IMR-90 (cell line): Measurements from ENCODE around the gene RNASE7. TPM values are rescaled to one million over a fixed set of nuclear protein-coding genes. Genes with fewer than 3 reads are reported as not detected.
A peak's percentile ranks its signal among the peaks of the same experiment; 100 is the strongest.

Experiments
- ATAC-seq: fragments of 200-7000 bp; cut with Tn5 transposase; 2 replicates; pipeline ENCODE4 v1.9.1; 2020; ENCODE audit warnings: low read depth, mild to moderate bottlenecking, moderate library complexity
- BruUV-seq: library from RNA; stranded (reverse); fragments of 400-500 nt; replicated peaks from 2 replicates; lab custom pipeline; 2021; lab: Mats Ljungman, UMichigan
- CTCF ChIA-PET: fragments of 300-600 bp; formaldehyde crosslinking; extraction: SDS; loops from one replicate; lab custom pipeline; 2021; ENCODE audit warnings: antibody characterized with exemption; lab: Yijun Ruan, JAX
- POLR2A ChIA-PET: fragments of 300-600 bp; sonication (Branson Sonifier 250); formaldehyde crosslinking; loops from one replicate; lab custom pipeline; 2022; ENCODE audit warnings: antibody characterized with exemption; ENCODE audit not compliant: unreplicated experiment; lab: Charles Lee
- DNase-seq: peaks from one replicate; pipeline ENCODE4 v3.0.0; 2013
- H2AFZ ChIP-seq: replicated peaks from 2 replicates; pipeline ENCODE3; 2013; ENCODE audit warnings: low read length, mild to moderate bottlenecking; ENCODE audit not compliant: poor library complexity
- H2AK5ac ChIP-seq: 2 replicates; pipeline ENCODE4 v1.6.1; 2013; ENCODE audit warnings: low read depth, low read length, inconsistent platforms
- H2AK9ac ChIP-seq: replicated peaks from 2 replicates; pipeline ENCODE3; 2013; ENCODE audit warnings: mild to moderate bottlenecking, low read depth, low read length, moderate library complexity; ENCODE audit not compliant: poor library complexity
- H2BK120ac ChIP-seq: 2 replicates; pipeline ENCODE4 v1.6.1; 2013; ENCODE audit warnings: low read depth, low read length, inconsistent platforms
- H2BK15ac ChIP-seq: 3 replicates; pipeline ENCODE4 v1.6.1; 2013; ENCODE audit warnings: low read depth, low read length, inconsistent platforms
- H2BK20ac ChIP-seq: 2 replicates; pipeline ENCODE4 v1.6.1; 2013; ENCODE audit warnings: low read depth, mild to moderate bottlenecking, inconsistent platforms, low read length, moderate library complexity
- H2BK5ac ChIP-seq: 2 replicates; pipeline ENCODE4 v1.6.1; 2013; ENCODE audit warnings: mild to moderate bottlenecking, low read depth, low read length, inconsistent platforms; ENCODE audit not compliant: poor library complexity, severe bottlenecking
- H3K14ac ChIP-seq: replicated peaks from 2 replicates; pipeline ENCODE4 v1.6.1; 2013; ENCODE audit warnings: low read depth, low read length, inconsistent platforms
- H3K18ac ChIP-seq: 2 replicates; pipeline ENCODE4 v1.6.1; 2013; ENCODE audit warnings: low read depth, low read length, control low read depth
- H3K23ac ChIP-seq: 2 replicates; pipeline ENCODE4 v1.6.1; 2013; ENCODE audit warnings: low read depth, low read length, inconsistent platforms
- H3K27ac ChIP-seq: 2 replicates; pipeline ENCODE4 v1.5.1; 2013; ENCODE audit warnings: mild to moderate bottlenecking, control low read depth, low read length; ENCODE audit not compliant: insufficient read depth
- H3K27me3 ChIP-seq: 2 replicates; pipeline ENCODE4 v1.6.1; 2013; ENCODE audit warnings: low read length; ENCODE audit not compliant: control insufficient read depth, insufficient read depth
- H3K36me3 ChIP-seq: 2 replicates; pipeline ENCODE4 v1.6.1; 2013; ENCODE audit warnings: low read length, mixed read lengths; ENCODE audit not compliant: control insufficient read depth, insufficient read depth
- H3K4ac ChIP-seq: 2 replicates; pipeline ENCODE4 v1.6.1; 2013; ENCODE audit warnings: low read depth, low read length, inconsistent platforms
- H3K4me1 ChIP-seq: 2 replicates; pipeline ENCODE4 v1.6.1; 2013; ENCODE audit warnings: low read length, mixed read lengths; ENCODE audit not compliant: control insufficient read depth, insufficient read depth
- H3K4me2 ChIP-seq: 2 replicates; pipeline ENCODE4 v1.6.1; 2013; ENCODE audit warnings: low read depth, mild to moderate bottlenecking, control low read depth, low read length, moderate library complexity
- H3K4me3 ChIP-seq: 2 replicates; pipeline ENCODE4 v1.5.1; 2013; ENCODE audit warnings: low read depth, mild to moderate bottlenecking, control low read depth, low read length, moderate library complexity; ENCODE audit not compliant: insufficient read depth
- H3K56ac ChIP-seq: 2 replicates; pipeline ENCODE4 v1.6.1; 2013; ENCODE audit warnings: low read length, inconsistent platforms; ENCODE audit not compliant: insufficient read depth; ENCODE audit errors: extremely low read depth
- H3K79me1 ChIP-seq, 2 experiments: 2 replicates each; pipeline ENCODE4 v1.6.1; 2013; ENCODE audit warnings: low read length in 2 of 2, inconsistent platforms in 1 of 2, low read depth in 1 of 2
- H3K9ac ChIP-seq: 2 replicates; pipeline ENCODE4 v1.6.1; 2013; ENCODE audit warnings: low read depth, low read length, control low read depth
- H3K9me1 ChIP-seq: 2 replicates; pipeline ENCODE4 v1.6.1; 2013; ENCODE audit warnings: low read length, inconsistent platforms; ENCODE audit not compliant: insufficient read depth
- H3K9me3 ChIP-seq: 2 replicates; pipeline ENCODE4 v1.6.1; 2013; ENCODE audit warnings: low read length; ENCODE audit not compliant: control insufficient read depth, insufficient read depth
- H4K20me1 ChIP-seq: 2 replicates; pipeline ENCODE4 v1.6.1; 2013; ENCODE audit warnings: low read length, inconsistent platforms; ENCODE audit not compliant: insufficient read depth
- H4K5ac ChIP-seq: 2 replicates; pipeline ENCODE4 v1.6.1; 2013; ENCODE audit warnings: mild to moderate bottlenecking, low read depth, low read length, control low read depth
- H4K8ac ChIP-seq, 2 experiments: 2 replicates each; pipeline ENCODE4 v1.6.1; 2013; ENCODE audit warnings: low read depth in 2 of 2, low read length in 2 of 2, control low read depth in 1 of 2, inconsistent platforms in 1 of 2
- H4K91ac ChIP-seq: 2 replicates; pipeline ENCODE4 v1.6.1; 2013; ENCODE audit warnings: low read depth, low read length, inconsistent platforms; ENCODE audit not compliant: insufficient read depth
- BHLHE40 ChIP-seq: fragments of 150-350 bp; IDR thresholded peaks from 2 replicates; pipeline ENCODE4 v1.6.1; 2016; ENCODE audit warnings: mild to moderate bottlenecking, low read depth, low read length
- CEBPB ChIP-seq: IDR thresholded peaks from 2 replicates; pipeline ENCODE4 v1.6.1; 2012; ENCODE audit warnings: low read depth, low read length, improper control_type of control experiment
- ELK1 ChIP-seq: fragments of 150-350 bp; IDR thresholded peaks from 2 replicates; pipeline ENCODE4 v1.6.1; 2016; ENCODE audit warnings: low read depth, mild to moderate bottlenecking, low read length, moderate library complexity, borderline replicate concordance
- FOS ChIP-seq: fragments of 150-350 bp; IDR thresholded peaks from 2 replicates; pipeline ENCODE4 v1.6.1; 2016; ENCODE audit warnings: low read depth, low read length
- MAFK ChIP-seq: IDR thresholded peaks from 2 replicates; pipeline ENCODE4 v1.6.1; 2012; ENCODE audit warnings: low read depth, low read length, improper control_type of control experiment
- MAZ ChIP-seq: IDR thresholded peaks from 2 replicates; pipeline ENCODE4 v1.6.1; 2012; ENCODE audit warnings: low read depth, mild to moderate bottlenecking, low read length, improper control_type of control experiment, moderate library complexity, borderline replicate concordance
- NFE2L2 ChIP-seq: fragments of 150-350 bp; IDR thresholded peaks from 2 replicates; pipeline ENCODE4 v1.6.1; 2016; ENCODE audit warnings: low read depth, mild to moderate bottlenecking, low read length
- POLR2A ChIP-seq: IDR thresholded peaks from 2 replicates; pipeline ENCODE4 v1.6.1; 2012; ENCODE audit warnings: mild to moderate bottlenecking, low read depth, low read length
- RAD21 ChIP-seq: IDR thresholded peaks from 2 replicates; pipeline ENCODE4 v1.6.1; 2012; ENCODE audit warnings: low read length, improper control_type of control experiment
- RCOR1 ChIP-seq: IDR thresholded peaks from 2 replicates; pipeline ENCODE4 v1.6.1; 2012; ENCODE audit warnings: mild to moderate bottlenecking, low read length, improper control_type of control experiment; ENCODE audit not compliant: insufficient replicate concordance
- RFX5 ChIP-seq: IDR thresholded peaks from 2 replicates; pipeline ENCODE4 v1.8.0; 2012; ENCODE audit warnings: low read depth, mild to moderate bottlenecking, low read length, moderate library complexity
- SMC3 ChIP-seq: fragments of 150-350 bp; IDR thresholded peaks from 2 replicates; pipeline ENCODE4 v1.6.1; 2016; ENCODE audit warnings: low read depth, mild to moderate bottlenecking, antibody characterized with exemption, low read length, moderate library complexity
- USF2 ChIP-seq: fragments of 150-350 bp; IDR thresholded peaks from 2 replicates; pipeline ENCODE4 v1.6.1; 2017; ENCODE audit warnings: mild to moderate bottlenecking, antibody characterized with exemption, low read length, low read depth
- whole genome bisulfite sequencing, 2 experiments: methylation state at CpG; one replicate each; pipeline versions ENCODE4 v1.1.5 to v1.1.7; 2013; ENCODE audit warnings: missing lambda C conversion rate in 2 of 2; ENCODE audit not compliant: insufficient read length in 1 of 2; ENCODE audit errors: extremely low coverage in 2 of 2; 5-methylcytosine and 5-hydroxymethylcytosine counted together
- dilution Hi-C: fragments of 300-500 bp; cut with HindIII; formaldehyde crosslinking; loops from one replicate; pipeline ENCODE4 v1.14.3; 2018; ENCODE audit warnings: low sequenced_read_pairs; ENCODE audit not compliant: unreplicated experiment
- in situ Hi-C: fragments of 300-500 bp; cut with MboI; formaldehyde crosslinking; loops from 3 replicates; pipeline ENCODE4 v1.14.3; 2019; ENCODE audit warnings: low sequenced_read_pairs, inconsistent platforms, mixed read lengths
- intact Hi-C: fragments of 100-400 bp; cut with micrococcal nuclease; formaldehyde crosslinking; loops from 2 replicates; pipeline ENCODE4 v1.10.0; 2022
- polyA plus RNA-seq, 3 experiments: library from polyadenylated mRNA; depleted of rRNA; stranded (reverse); fragments of >200 nt; gene quantifications; 2 replicates each; pipeline ENCODE4 v1.2.3, GENCODE V29; 2012; ENCODE audit warnings: low replicate concordance in 1 of 3
- total RNA-seq: library from RNA; depleted of rRNA; stranded (reverse); fragments of >200 nt; gene quantifications from 2 replicates; pipeline ENCODE4 v1.2.3, GENCODE V29; 2012

Gene RNASE7
- total and polyA plus RNA-seq, 2 of the 4 experiments (the other 2 are of a cell fraction) = not detected

GRCh38 chr14:21086908-21087293 lies 44.7 kb downstream of the RNASE7 start (continued):
- no peak for TF ChIP-seq RCOR1

- Histone ChIP-seq H3K27me3 (no peaks in the 10 kb centered on the region), H2AK9ac (peak overlapping the region; percentile 70), H3K79me1 (peaks cover 3 to 18% of the 10 kb centered on the region in 2 experiments; a peak in 2 of 4 replicates), H3K18ac (no peak overlapping the region), H3K27ac (peak overlapping the region; percentile 43; the same call in 1 of the 2 replicates), H2BK15ac (no peak overlapping the region; the same call in 2 of the 3 replicates), H3K23ac (peak overlapping the region; percentile 14; the same call in 1 of the 2 replicates), H3K56ac (no peak overlapping the region), H4K91ac (no peak overlapping the region), H2BK5ac (peak overlapping the region; percentile 34), H2AK5ac (peak overlapping the region; percentile 27; the same call in 1 of the 2 replicates), H3K4me1 (peaks cover 26% of the 10 kb centered on the region), H2AFZ (peak overlapping the region; percentile 64), H2BK120ac (peak overlapping the region; percentile 30; the same call in 1 of the 2 replicates), H3K14ac (no peak overlapping the region), H3K4ac (peak overlapping the region; percentile 37), H3K9me1 (peaks cover 7% of the 10 kb centered on the region), H3K9ac (no peak overlapping the region), H3K36me3 (peaks cover 53% of the 10 kb centered on the region), H4K20me1 (peaks cover 6% of the 10 kb centered on the region), H4K5ac (no peak overlapping the region), H4K8ac (peak overlapping the region in 1 of 2 experiments; percentile 46; a peak in 1 of 4 replicates), H3K4me3 (no peak overlapping the region), H3K4me2 (peak overlapping the region; percentile 47; the same call in 1 of the 2 replicates), H3K9me3 (no peaks in the 10 kb centered on the region), H2BK20ac (peak overlapping the region; percentile 35; the same call in 1 of the 2 replicates)
- CTCF ChIA-PET = interaction anchor here (0.7 to 1.7 kb wide), 5 partner anchors 16 to 116 kb away, joined by 3 to 10 read pairs (median 6); no protein-coding TSS in a partner anchor
- DNase-seq = peak; percentile 98
- dilution Hi-C loops = no loop called here
- in situ Hi-C loops = loop anchor here (25.0 kb wide), 2 partner anchors 625 to 750 kb away; partner anchors contain the start of genes APEX1, CCNB1IP1, OSGEP and PARP2
- intact Hi-C loops = loop anchor here (2.0 kb wide), 1 partner anchor 17 kb away; no protein-coding TSS in a partner anchor
- no CpG with 5 or more reads among the region's 19 CpGs for WGBS, 2 experiments
- BruUV-seq = no TSS peak
- POLR2A ChIA-PET = interaction anchor here (0.8 kb wide), 1 partner anchor 16 kb away, joined by 5 read pairs; no protein-coding TSS in a partner anchor
- peak; percentile 61 for ATAC-seq
- peak; percentile 85 for TF ChIP-seq FOS
- TF ChIP-seq RFX5 = peak; percentile 49; the same call in 1 of the 2 replicates
- TF ChIP-seq MAZ = peak; percentile 70
- TF ChIP-seq MAFK = no peak
- no peak for TF ChIP-seq SMC3
- peak; percentile 72 for TF ChIP-seq CEBPB
- no peak for TF ChIP-seq RCOR1
- TF ChIP-seq USF2 = no peak
- no peak for TF ChIP-seq ELK1
- peak; percentile 8; the same call in 1 of the 2 replicates for TF ChIP-seq RAD21
- peak; percentile 63; the same call in 1 of the 2 replicates for TF ChIP-seq POLR2A
- peak; percentile 16; the same call in 1 of the 2 replicates for TF ChIP-seq NFE2L2
- peak; percentile 4; the same call in 1 of the 2 replicates for TF ChIP-seq BHLHE40
These were observed 45.3 kb downstream of the RNASE7 start for GRCh38 chr14:21087294-21088091.
